ENCODE measurements around the gene LINC00305.

The LINC00305 gene

GRCh38 chr18:64083916-64084315 lies 65.0 kb downstream of the LINC00305 start:
- no peaks in the 10 kb centered on the region for H3K27me3 ChIP-seq (ENCODE audit: low read length)
- H3K9me3 ChIP-seq (ENCODE audit: insufficient read depth, low read length), result no peaks in the 10 kb centered on the region
- H4K20me1 ChIP-seq (ENCODE audit: low read depth, low read length), result no peaks in the 10 kb centered on the region
- no peak for TF ChIP-seq EZH2phosphoT487 (conservative IDR thresholded peaks at IDR 0.05; ENCODE audit: low read length)
- TF ChIP-seq CTCF (IDR thresholded peaks at IDR 0.05; ENCODE audit: insufficient read depth, low read length, poor library complexity, severe bottlenecking), result no peak
- no peaks in the 10 kb centered on the region for H3K9me2 ChIP-seq (replicated peaks; ENCODE audit: insufficient read depth, low read length)
- H3K79me2 ChIP-seq (ENCODE audit: insufficient read depth, low read length), result no peaks in the 10 kb centered on the region
- H3K36me3 ChIP-seq (ENCODE audit: low read length), result no peaks in the 10 kb centered on the region
- no peak overlapping the region for H3K4me2 ChIP-seq (ENCODE audit: low read depth, low read length, poor library complexity, severe bottlenecking)
- no peak overlapping the region for H2AFZ ChIP-seq (ENCODE audit: low read depth, low read length, severe bottlenecking)
- H3K27ac ChIP-seq (ENCODE audit: low read depth, low read length), result no peak overlapping the region
- H3K9ac ChIP-seq (ENCODE audit: low read length), result no peak overlapping the region
- H3K4me3 ChIP-seq (ENCODE audit: insufficient read depth, low read length, poor library complexity, severe bottlenecking), result no peak overlapping the region
- H3F3A ChIP-seq (ENCODE audit: insufficient read depth), result no peaks in the 10 kb centered on the region

GRCh38 chr18:64082513-64082912 lies 66.4 kb downstream of the LINC00305 start:
- no peaks in the 10 kb centered on the region for H3K9me2 ChIP-seq (replicated peaks; ENCODE audit: insufficient read depth, low read length)
- H3K27ac ChIP-seq (ENCODE audit: low read depth, low read length), result no peak overlapping the region
- no peak overlapping the region for H2AFZ ChIP-seq (ENCODE audit: low read depth, low read length, severe bottlenecking)

GRCh38 chr18:64082054-64082453 lies 66.8 kb downstream of the LINC00305 start:
- Histone ChIP-seq H3K4me2 (ENCODE audit: low read depth, low read length, poor library complexity, severe bottlenecking) (no peak overlapping the region), H4K20me1 (ENCODE audit: low read depth, low read length) (no peaks in the 10 kb centered on the region), H3K4me3 (ENCODE audit: insufficient read depth, low read length, poor library complexity, severe bottlenecking) (no peak overlapping the region), H3K36me3 (ENCODE audit: low read length) (no peaks in the 10 kb centered on the region), H3K9ac (ENCODE audit: low read length) (no peak overlapping the region), H3K27ac (ENCODE audit: low read depth, low read length) (no peak overlapping the region), H3K9me3 (ENCODE audit: insufficient read depth, low read length) (no peaks in the 10 kb centered on the region), H3F3A (ENCODE audit: insufficient read depth) (no peaks in the 10 kb centered on the region), H3K9me2 (replicated peaks; ENCODE audit: insufficient read depth, low read length) (no peaks in the 10 kb centered on the region), H2AFZ (ENCODE audit: low read depth, low read length, severe bottlenecking) (no peak overlapping the region), H3K79me2 (ENCODE audit: insufficient read depth, low read length) (no peaks in the 10 kb centered on the region), H3K27me3 (ENCODE audit: low read length) (no peaks in the 10 kb centered on the region)
- TF ChIP-seq EZH2phosphoT487 (conservative IDR thresholded peaks at IDR 0.05; ENCODE audit: low read length) (no peak), CTCF (IDR thresholded peaks at IDR 0.05; ENCODE audit: insufficient read depth, low read length, poor library complexity, severe bottlenecking) (no peak)

More at GRCh38 chr18:64082513-64082912, 66.4 kb downstream of the LINC00305 start:
- Histone ChIP-seq H3K36me3 (ENCODE audit: low read length) (no peaks in the 10 kb centered on the region), H3K4me3 (ENCODE audit: insufficient read depth, low read length, poor library complexity, severe bottlenecking) (no peak overlapping the region), H3K79me2 (ENCODE audit: insufficient read depth, low read length) (no peaks in the 10 kb centered on the region), H3K9ac (ENCODE audit: low read length) (no peak overlapping the region), H3F3A (ENCODE audit: insufficient read depth) (no peaks in the 10 kb centered on the region), H4K20me1 (ENCODE audit: low read depth, low read length) (no peaks in the 10 kb centered on the region), H3K9me3 (ENCODE audit: insufficient read depth, low read length) (no peaks in the 10 kb centered on the region), H3K27me3 (ENCODE audit: low read length) (no peaks in the 10 kb centered on the region), H3K4me2 (ENCODE audit: low read depth, low read length, poor library complexity, severe bottlenecking) (no peak overlapping the region)
- TF ChIP-seq CTCF (IDR thresholded peaks at IDR 0.05; ENCODE audit: insufficient read depth, low read length, poor library complexity, severe bottlenecking) (no peak), EZH2phosphoT487 (conservative IDR thresholded peaks at IDR 0.05; ENCODE audit: low read length) (no peak)

Data from SU-DHL-6 (cell line).